GM18951 (cell line): ENCODE measurements around the gene ASCL3.
A peak's percentile ranks its signal among the peaks of the same experiment; 100 is the strongest.
"Not testable (repeated sequence)": the region's sequence is repeated elsewhere in the genome, so short reads cannot be mapped to it uniquely, and the experiment has no call there.

Source experiments
- POLR2A ChIP-seq: IDR thresholded peaks from 4 replicates; pipeline ENCODE4 v1.6.1; 2011; ENCODE audit warnings: mild to moderate bottlenecking; ENCODE audit not compliant: insufficient read length, insufficient read depth; ENCODE audit errors: extremely low read depth
- in situ Hi-C: fragments of 300-500 bp; cut with MboI; formaldehyde crosslinking; loops from one replicate; pipeline ENCODE4 v1.12.0; 2022; ENCODE audit warnings: low sequenced_read_pairs, mixed read lengths, inconsistent platforms; ENCODE audit not compliant: unreplicated experiment

ASCL3 gene

GRCh38 chr11:8942518-8943066 lies at the start of gene ASCL3:
Gene ASCL3 (minus strand): TSS chr11:8943016. CDS start chr11:8938161, 4,855 bp downstream.
- in situ Hi-C loops: no loop called here
- TF ChIP-seq POLR2A: no peak

GRCh38 chr11:8989453-8989852 lies 46.6 kb upstream of the ASCL3 start:
- no peak for TF ChIP-seq POLR2A
- in situ Hi-C loops: no loop called here

DNA sequence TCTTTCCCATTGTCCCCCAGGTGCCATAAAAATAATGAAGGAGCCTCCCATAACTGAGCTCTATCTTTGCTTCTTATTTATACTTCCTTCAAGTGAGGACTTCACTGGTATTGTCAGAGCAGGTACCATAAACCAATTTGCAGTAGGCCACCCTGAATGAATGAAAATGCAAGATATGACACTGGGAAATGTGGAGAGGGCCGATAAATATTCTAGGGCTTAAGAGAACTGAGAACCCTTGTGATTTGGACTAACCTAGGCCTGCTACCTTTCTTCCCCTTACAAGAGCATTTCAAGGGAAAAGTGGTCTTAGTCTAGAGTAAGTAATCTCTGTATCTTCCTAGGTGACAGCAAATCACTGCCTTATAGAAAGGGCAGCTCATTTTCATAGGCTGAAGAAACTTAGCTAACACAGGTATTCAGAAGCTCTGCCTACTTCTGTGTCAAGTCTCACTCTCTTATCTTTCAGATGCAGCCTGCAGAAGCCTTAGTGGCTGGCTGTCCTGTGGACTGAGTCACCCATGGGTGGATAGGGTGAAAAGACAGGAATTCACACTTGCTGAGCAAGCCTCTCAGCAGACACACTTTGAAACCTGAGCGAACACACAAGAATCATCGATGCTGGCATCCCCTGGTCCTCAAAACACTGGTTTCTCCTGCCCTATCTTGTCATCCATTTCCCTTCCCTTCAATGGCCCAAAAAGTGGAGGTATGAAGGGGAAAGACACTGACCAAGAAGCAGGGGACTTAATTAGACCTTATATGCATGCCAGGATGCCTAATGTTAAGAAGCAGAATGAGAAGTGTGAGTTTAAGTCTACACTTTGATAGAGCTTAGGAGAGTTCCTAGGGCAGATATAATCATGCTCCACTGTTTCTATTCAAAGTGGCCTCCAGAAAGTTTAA lies 45.8 kb upstream of the ASCL3 start:
- TF ChIP-seq POLR2A: no peak
- in situ Hi-C loops: no loop called here

DNA sequence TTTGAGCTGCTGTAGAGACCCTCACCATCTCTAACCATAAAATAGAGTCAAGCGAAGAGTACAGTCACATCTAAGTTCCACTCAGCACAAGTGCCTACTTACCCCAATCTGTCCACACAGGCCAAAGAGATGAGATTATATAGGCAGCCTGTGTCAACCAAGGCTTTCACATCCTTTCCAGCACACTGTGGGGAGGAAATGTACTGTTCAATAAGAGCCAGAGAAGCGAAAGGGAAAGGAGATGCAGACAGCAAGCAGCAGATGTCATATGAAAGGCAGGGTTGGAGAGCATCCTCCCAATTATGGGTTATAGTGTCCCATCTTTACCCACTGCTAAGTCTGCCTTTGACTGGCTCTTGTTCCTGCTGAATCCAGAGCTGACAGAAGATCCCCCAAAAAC lies 44.6 kb upstream of the ASCL3 start:
- TF ChIP-seq POLR2A: no peak
- in situ Hi-C loops: no loop called here

- in situ Hi-C loops: not testable (repeated sequence)
Observed at GRCh38 chr11:8986772-8987171, 44.0 kb upstream of the ASCL3 start.

- in situ Hi-C loops: no loop called here
Observed at GRCh38 chr11:8985462-8985861, 42.6 kb upstream of the ASCL3 start.

GRCh38 chr11:8983552-8983951 lies 40.7 kb upstream of the ASCL3 start:
- no peak for TF ChIP-seq POLR2A
- in situ Hi-C loops: no loop called here

More at GRCh38 chr11:8985462-8985861, 42.6 kb upstream of the ASCL3 start:
- no peak for TF ChIP-seq POLR2A

DNA sequence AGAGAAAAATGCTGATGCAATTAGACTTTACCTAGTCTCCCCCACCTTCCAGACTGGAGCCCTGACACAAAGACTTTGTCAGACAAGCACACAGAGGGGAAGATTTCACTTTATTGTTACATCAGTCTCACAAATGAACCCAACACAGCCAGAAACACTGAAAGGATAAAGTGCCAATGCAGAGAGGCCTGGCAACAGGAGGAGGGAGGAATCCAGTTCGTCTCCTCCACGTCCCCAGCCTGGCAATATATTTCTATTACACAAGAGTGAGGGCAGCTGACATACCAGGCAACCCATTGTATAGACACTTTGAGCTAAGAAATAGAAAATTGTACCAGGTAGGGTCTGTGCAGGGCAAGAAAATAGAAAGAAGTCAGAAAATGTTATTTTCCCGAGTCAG lies 37.7 kb upstream of the ASCL3 start:
- in situ Hi-C loops: no loop called here
- no peak for TF ChIP-seq POLR2A

DNA sequence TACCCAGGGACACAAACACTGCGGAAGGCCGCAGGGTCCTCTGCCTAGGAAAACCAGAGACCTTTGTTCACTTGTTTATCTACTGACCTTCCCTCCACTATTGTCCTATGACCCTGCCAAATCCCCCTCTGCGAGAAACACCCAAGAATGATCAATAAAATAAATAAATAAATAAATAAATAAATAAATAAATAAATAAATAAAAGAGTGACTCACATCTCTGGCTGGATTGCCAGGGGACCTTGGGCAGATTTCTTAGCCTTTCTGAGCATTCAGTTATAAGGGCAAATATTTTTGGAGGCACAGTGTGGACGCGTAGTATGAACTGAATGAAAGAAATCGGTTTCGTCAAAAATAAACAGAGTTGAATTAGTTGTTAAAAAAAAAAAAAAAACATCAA lies 36.5 kb upstream of the ASCL3 start:
- in situ Hi-C loops: not testable (repeated sequence)

- TF ChIP-seq POLR2A: no peak
- in situ Hi-C loops: no loop called here
Observed at GRCh38 chr11:8973121-8973520, 30.3 kb upstream of the ASCL3 start.

DNA sequence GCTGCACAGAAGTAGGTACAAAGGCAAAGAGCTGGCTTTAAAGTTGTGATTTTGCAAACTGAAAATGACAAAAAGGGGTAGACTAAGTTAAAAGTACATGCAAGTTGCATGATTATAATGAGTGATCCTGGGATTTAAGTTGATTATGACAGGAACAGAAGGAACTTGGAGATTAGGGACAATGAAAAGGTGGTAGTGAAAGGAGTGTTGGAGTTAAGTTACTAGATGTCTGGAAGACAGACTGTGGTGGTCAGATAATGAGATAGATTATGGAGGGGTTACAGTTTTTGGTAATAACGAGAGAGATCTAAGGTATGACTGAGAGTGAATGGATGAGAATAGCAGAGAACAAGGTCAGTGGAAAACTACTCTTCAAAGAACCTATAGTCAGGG lies 29.1 kb upstream of the ASCL3 start:
- no peak for TF ChIP-seq POLR2A
- in situ Hi-C loops: no loop called here

GRCh38 chr11:8971196-8971923 lies 28.5 kb upstream of the ASCL3 start:
- in situ Hi-C loops: no loop called here
- TF ChIP-seq POLR2A: no peak

GRCh38 chr11:8967184-8967583 lies 24.4 kb upstream of the ASCL3 start:
- in situ Hi-C loops: no loop called here
- TF ChIP-seq POLR2A: no peak

DNA sequence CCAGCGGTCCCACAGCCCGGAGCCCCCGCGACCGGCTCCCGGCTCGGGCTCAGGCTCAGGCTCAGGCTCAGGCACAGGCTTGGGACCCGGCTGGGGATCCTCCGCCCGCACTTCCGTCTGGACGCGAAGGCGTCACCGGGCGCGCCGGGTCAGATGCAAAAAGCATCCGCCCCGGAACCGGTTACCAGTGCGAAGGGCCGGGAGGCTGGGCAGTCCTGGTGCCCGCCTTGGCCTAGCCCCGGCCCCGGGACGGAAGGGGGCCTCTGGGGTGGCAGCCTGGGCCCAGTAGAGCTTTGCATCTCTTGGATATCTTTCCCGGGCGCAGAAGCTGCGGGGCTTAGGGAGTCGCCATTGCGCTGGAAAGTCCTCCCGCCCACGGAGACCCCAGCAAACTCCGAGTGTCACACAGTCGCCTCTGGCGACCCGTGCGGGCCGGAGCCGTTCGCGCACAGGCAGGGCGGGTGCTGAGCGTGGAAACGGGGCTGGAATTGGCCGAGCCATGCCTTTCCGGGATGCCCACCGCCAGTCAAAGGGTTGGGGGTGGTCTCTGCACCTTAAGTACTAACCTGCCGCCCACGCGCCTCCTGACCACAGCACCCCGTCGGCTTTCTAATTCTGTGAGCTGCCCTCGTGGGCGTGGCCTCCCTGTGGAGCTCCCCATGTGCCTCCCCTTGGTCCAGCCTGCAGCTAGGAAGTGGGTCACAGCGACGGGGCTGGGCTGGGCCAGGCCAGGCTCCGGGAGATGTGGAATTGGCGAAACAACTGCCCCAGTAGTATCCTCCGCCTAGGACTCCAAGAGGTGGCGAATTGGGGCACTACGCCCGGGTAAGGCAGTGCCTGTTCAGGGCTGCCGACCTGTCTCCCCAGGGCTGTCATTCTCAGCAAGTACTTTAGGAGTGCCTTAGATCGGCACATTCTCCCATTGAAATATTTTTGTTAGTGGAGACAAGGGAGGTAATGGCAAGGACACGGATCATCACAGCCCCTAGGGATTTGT lies 21.8 kb upstream of the ASCL3 start, which contains the start of gene TMEM9B:
TMEM9B (minus strand) TSS at position 119 of the 997 bp plus-strand sequence. CDS start 129 bp downstream, outside the sequence.
- peak; percentile 86 for TF ChIP-seq POLR2A
- in situ Hi-C loops: no loop called here
